Measurements from ENCODE around the gene ERICH4. TPM values are rescaled to one million over a fixed set of nuclear protein-coding genes. Genes with fewer than 3 reads are reported as not detected.

The ERICH4 gene
- total and polyA plus RNA-seq, 2 of the 4 experiments (the other 2 are of a cell fraction): not detected

DNA sequence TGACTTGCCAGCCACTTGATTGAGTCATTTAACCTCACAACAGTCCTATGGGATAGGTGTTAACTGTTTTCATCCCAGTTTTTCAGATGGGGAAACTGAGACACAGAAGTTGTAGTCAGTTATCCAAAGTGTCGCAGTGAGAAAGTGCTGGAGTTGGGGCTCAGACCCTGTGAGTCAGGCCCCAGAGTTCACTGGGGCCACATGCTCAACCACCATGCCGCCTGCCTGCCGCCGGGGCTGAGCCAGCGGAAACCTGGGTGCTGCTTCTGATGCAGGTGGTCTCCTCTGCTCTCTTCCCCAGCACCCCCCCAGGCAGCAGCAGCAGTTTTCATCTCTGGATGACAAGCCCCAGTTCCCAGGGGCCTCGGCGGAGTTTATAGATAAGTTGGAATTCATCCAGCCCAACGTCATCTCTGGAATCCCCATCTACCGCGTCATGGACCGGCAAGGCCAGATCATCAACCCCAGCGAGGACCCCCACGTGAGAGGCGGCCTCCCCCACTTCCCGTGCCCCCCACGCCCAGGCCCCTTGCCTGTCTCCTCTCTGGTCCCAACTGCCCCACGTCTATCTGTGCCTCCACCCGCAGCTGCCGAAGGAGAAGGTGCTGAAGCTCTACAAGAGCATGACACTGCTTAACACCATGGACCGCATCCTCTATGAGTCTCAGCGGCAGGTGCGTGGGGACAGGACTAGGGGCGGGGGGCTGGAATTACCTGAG lies 32.5 kb upstream of the ERICH4 start:
- dilution Hi-C loops (cut with HindIII; ENCODE audit: low sequenced_read_pairs, unreplicated experiment) (no loop called here), intact Hi-C loops (cut with micrococcal nuclease) (no loop called here), in situ Hi-C loops (cut with MboI; ENCODE audit: low sequenced_read_pairs) (no loop called here)
- ChIA-PET POLR2A (ENCODE audit: unreplicated experiment) (no interaction called here), CTCF (no interaction called here)
- Histone ChIP-seq H3K79me1 (ENCODE audit: low read depth in 1 of 2, low read length in 2 of 2) (peaks cover 0 to 4% of the 10 kb centered on the region in 2 experiments; a peak in 3 of 4 replicates), H2AK9ac (replicated peaks; ENCODE audit: low read depth, low read length, poor library complexity) (no peak overlapping the region), H2BK5ac (ENCODE audit: low read depth, low read length, poor library complexity, severe bottlenecking) (no peak overlapping the region), H3K27ac (ENCODE audit: insufficient read depth, low read length) (no peak overlapping the region), H3K4ac (ENCODE audit: low read depth, low read length) (no peak overlapping the region), H3K9me3 (ENCODE audit: control insufficient read depth, insufficient read depth, low read length) (no peaks in the 10 kb centered on the region), H3K4me2 (ENCODE audit: low read depth, low read length) (no peak overlapping the region), H3K9me1 (ENCODE audit: insufficient read depth, low read length) (no peaks in the 10 kb centered on the region; the same call in 1 of the 2 replicates), H3K56ac (ENCODE audit: extremely low read depth, insufficient read depth, low read length) (no peak overlapping the region), H3K23ac (ENCODE audit: low read depth, low read length) (no peak overlapping the region), H2BK120ac (ENCODE audit: low read depth, low read length) (no peak overlapping the region), H3K4me1 (ENCODE audit: control insufficient read depth, insufficient read depth, low read length) (peaks cover 4% of the 10 kb centered on the region), H3K14ac (replicated peaks; ENCODE audit: low read depth, low read length) (no peak overlapping the region), H4K8ac (ENCODE audit: low read depth in 2 of 2, low read length in 2 of 2) (no peak overlapping the region), H3K4me3 (ENCODE audit: insufficient read depth, low read depth, low read length) (no peak overlapping the region), H4K5ac (ENCODE audit: low read depth, low read length) (no peak overlapping the region), H3K27me3 (ENCODE audit: control insufficient read depth, insufficient read depth, low read length) (no peaks in the 10 kb centered on the region), H2AFZ (replicated peaks; ENCODE audit: low read length, poor library complexity) (no peak overlapping the region), H3K36me3 (ENCODE audit: control insufficient read depth, insufficient read depth, low read length) (peaks cover 35% of the 10 kb centered on the region), H2AK5ac (ENCODE audit: low read depth, low read length) (no peak overlapping the region), H3K9ac (ENCODE audit: low read depth, low read length) (no peak overlapping the region), H4K20me1 (ENCODE audit: insufficient read depth, low read length) (no peaks in the 10 kb centered on the region), H2BK15ac (ENCODE audit: low read depth, low read length) (no peak overlapping the region), H3K18ac (ENCODE audit: low read depth, low read length) (no peak overlapping the region), H4K91ac (ENCODE audit: insufficient read depth, low read depth, low read length) (no peak overlapping the region), H2BK20ac (ENCODE audit: low read depth, low read length) (no peak overlapping the region)
- BruUV-seq (replicated peaks): no TSS peak
- DNase-seq (no peak), ATAC-seq (ENCODE audit: low read depth) (no peak)
- 90% methylated on average over 4 of the region's 23 CpGs; no CpG with 5 or more reads in 1 of the 2 experiments for WGBS, 2 experiments (ENCODE audit: extremely low coverage in 2 of 2, insufficient read length in 1 of 2)
- TF ChIP-seq RFX5 (IDR thresholded peaks at IDR 0.05; ENCODE audit: low read depth, low read length): no peak
- TF ChIP-seq MAFK (IDR thresholded peaks at IDR 0.05; ENCODE audit: low read depth, low read length): no peak
- TF ChIP-seq BHLHE40 (IDR thresholded peaks at IDR 0.05; ENCODE audit: low read depth, low read length): no peak
- no peak for TF ChIP-seq POLR2A (IDR thresholded peaks at IDR 0.05; ENCODE audit: low read depth, low read length)
- TF ChIP-seq CEBPB (IDR thresholded peaks at IDR 0.05; ENCODE audit: low read depth, low read length): no peak
- no peak for TF ChIP-seq SMC3 (IDR thresholded peaks at IDR 0.05; ENCODE audit: low read depth, low read length)
- TF ChIP-seq RCOR1 (IDR thresholded peaks at IDR 0.05; ENCODE audit: insufficient replicate concordance, low read length): no peak
- TF ChIP-seq, protein P1, sequence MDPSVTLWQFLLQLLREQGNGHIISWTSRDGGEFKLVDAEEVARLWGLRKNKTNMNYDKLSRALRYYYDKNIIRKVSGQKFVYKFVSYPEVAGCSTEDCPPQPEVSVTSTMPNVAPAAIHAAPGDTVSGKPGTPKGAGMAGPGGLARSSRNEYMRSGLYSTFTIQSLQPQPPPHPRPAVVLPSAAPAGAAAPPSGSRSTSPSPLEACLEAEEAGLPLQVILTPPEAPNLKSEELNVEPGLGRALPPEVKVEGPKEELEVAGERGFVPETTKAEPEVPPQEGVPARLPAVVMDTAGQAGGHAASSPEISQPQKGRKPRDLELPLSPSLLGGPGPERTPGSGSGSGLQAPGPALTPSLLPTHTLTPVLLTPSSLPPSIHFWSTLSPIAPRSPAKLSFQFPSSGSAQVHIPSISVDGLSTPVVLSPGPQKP (IDR thresholded peaks at IDR 0.05; ENCODE audit: borderline replicate concordance, low read depth, low read length): no peak
- TF ChIP-seq, protein P2, sequence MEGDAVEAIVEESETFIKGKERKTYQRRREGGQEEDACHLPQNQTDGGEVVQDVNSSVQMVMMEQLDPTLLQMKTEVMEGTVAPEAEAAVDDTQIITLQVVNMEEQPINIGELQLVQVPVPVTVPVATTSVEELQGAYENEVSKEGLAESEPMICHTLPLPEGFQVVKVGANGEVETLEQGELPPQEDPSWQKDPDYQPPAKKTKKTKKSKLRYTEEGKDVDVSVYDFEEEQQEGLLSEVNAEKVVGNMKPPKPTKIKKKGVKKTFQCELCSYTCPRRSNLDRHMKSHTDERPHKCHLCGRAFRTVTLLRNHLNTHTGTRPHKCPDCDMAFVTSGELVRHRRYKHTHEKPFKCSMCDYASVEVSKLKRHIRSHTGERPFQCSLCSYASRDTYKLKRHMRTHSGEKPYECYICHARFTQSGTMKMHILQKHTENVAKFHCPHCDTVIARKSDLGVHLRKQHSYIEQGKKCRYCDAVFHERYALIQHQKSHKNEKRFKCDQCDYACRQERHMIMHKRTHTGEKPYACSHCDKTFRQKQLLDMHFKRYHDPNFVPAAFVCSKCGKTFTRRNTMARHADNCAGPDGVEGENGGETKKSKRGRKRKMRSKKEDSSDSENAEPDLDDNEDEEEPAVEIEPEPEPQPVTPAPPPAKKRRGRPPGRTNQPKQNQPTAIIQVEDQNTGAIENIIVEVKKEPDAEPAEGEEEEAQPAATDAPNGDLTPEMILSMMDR (conservative IDR thresholded peaks at IDR 0.05; ENCODE audit: low read depth, low read length): no peak
- no peak for TF ChIP-seq RAD21 (IDR thresholded peaks at IDR 0.05; ENCODE audit: low read length)
- no peak for TF ChIP-seq MAZ (IDR thresholded peaks at IDR 0.05; ENCODE audit: borderline replicate concordance, low read depth, low read length)
